MM.1S (cell line): ENCODE measurements around the gene PLAGL1.

Experiments
- DNase-seq: peaks from one replicate; pipeline ENCODE4 v3.0.0-alpha.2; 2015
- H2AFZ ChIP-seq: fragments of 300-600 bp; sonication (generic); 2 replicates; pipeline ENCODE4 v1.6.0; 2016; ENCODE audit warnings: antibody characterized with exemption, low read length
- H3F3A ChIP-seq: fragments of 300-600 bp; sonication (generic); 2 replicates; pipeline ENCODE4 v1.6.1; 2016; ENCODE audit warnings: mild to moderate bottlenecking, antibody characterized with exemption, low read length, moderate library complexity, mixed read lengths; ENCODE audit not compliant: insufficient read depth
- H3K27ac ChIP-seq: fragments of 300-600 bp; sonication (generic); 2 replicates; pipeline ENCODE4 v1.5.1; 2016; ENCODE audit warnings: mild to moderate bottlenecking, low read length
- H3K27me3 ChIP-seq: fragments of 300-600 bp; sonication (generic); replicated peaks from 2 replicates; pipeline ENCODE4 v1.6.0; 2016; ENCODE audit warnings: low read length; ENCODE audit not compliant: insufficient read depth
- H3K36me3 ChIP-seq: fragments of 300-600 bp; sonication (generic); replicated peaks from 2 replicates; pipeline ENCODE4 v1.6.1; 2016; ENCODE audit warnings: mild to moderate bottlenecking, low read length, mixed read lengths; ENCODE audit not compliant: insufficient read depth
- H3K4me1 ChIP-seq: fragments of 300-600 bp; sonication (generic); 2 replicates; pipeline ENCODE4 v1.6.1; 2016; ENCODE audit warnings: low read length, mixed read lengths
- H3K4me2 ChIP-seq: fragments of 300-600 bp; sonication (generic); 2 replicates; pipeline ENCODE4 v1.6.0; 2016; ENCODE audit warnings: low read depth, low read length
- H3K4me3 ChIP-seq: fragments of 300-600 bp; sonication (generic); 2 replicates; pipeline ENCODE4 v1.5.1; 2016; ENCODE audit warnings: low read length, mixed read lengths
- H3K79me2 ChIP-seq: fragments of 300-600 bp; sonication (generic); 2 replicates; pipeline ENCODE4 v1.6.1; 2016; ENCODE audit warnings: mixed run types, low read length, mixed read lengths
- H3K9ac ChIP-seq: fragments of 300-600 bp; sonication (generic); 2 replicates; pipeline ENCODE4 v1.6.1; 2016; ENCODE audit warnings: low read length, mixed read lengths
- H3K9me2 ChIP-seq: fragments of 300-600 bp; sonication (generic); replicated peaks from 2 replicates; pipeline ENCODE4 v1.6.1; 2016; ENCODE audit warnings: mild to moderate bottlenecking, low read length, mixed read lengths; ENCODE audit not compliant: insufficient read depth
- H3K9me3 ChIP-seq: fragments of 300-600 bp; sonication (generic); replicated peaks from 2 replicates; pipeline ENCODE4 v1.6.1; 2016; ENCODE audit warnings: mild to moderate bottlenecking, low read length, mixed read lengths; ENCODE audit not compliant: insufficient read depth
- H4K20me1 ChIP-seq: fragments of 300-600 bp; sonication (generic); 2 replicates; pipeline ENCODE4 v1.6.1; 2016; ENCODE audit warnings: mild to moderate bottlenecking, low read length, moderate library complexity, mixed read lengths; ENCODE audit not compliant: insufficient read depth
- CTCF ChIP-seq: fragments of 300-600 bp; sonication (generic); IDR thresholded peaks from 2 replicates; pipeline ENCODE4 v1.5.1; 2016; ENCODE audit warnings: antibody characterized with exemption, low read length, mixed read lengths
- EZH2 ChIP-seq: fragments of 300-600 bp; sonication (generic); optimal IDR thresholded peaks from 2 replicates; pipeline ENCODE3; 2017; ENCODE audit warnings: low read depth, mild to moderate bottlenecking, antibody characterized with exemption, low read length, mixed read lengths
- EZH2phosphoT487 ChIP-seq: fragments of 300-600 bp; sonication (generic); IDR thresholded peaks from 2 replicates; pipeline ENCODE4 v1.6.1; 2018; ENCODE audit warnings: antibody characterized with exemption, low read length

PLAGL1 gene

GRCh38 chr6:143936778-143937667 lies 71.0 kb downstream of the PLAGL1 start:
- Histone ChIP-seq H3K4me1 (no peaks in the 10 kb centered on the region; the same call in 1 of the 2 replicates), H3K27me3 (no peaks in the 10 kb centered on the region), H4K20me1 (no peaks in the 10 kb centered on the region), H3K9ac (no peak overlapping the region), H3F3A (no peaks in the 10 kb centered on the region), H3K9me2 (no peaks in the 10 kb centered on the region), H3K4me3 (no peak overlapping the region), H3K9me3 (no peaks in the 10 kb centered on the region), H3K27ac (no peak overlapping the region), H3K36me3 (no peaks in the 10 kb centered on the region), H2AFZ (no peak overlapping the region), H3K79me2 (no peaks in the 10 kb centered on the region), H3K4me2 (no peak overlapping the region)
- TF ChIP-seq EZH2 (no peak), CTCF (no peak), EZH2phosphoT487 (no peak)
- no peak for DNase-seq

GRCh38 chr6:143936347-143936746 lies 71.7 kb downstream of the PLAGL1 start:
- H2AFZ ChIP-seq: no peak overlapping the region
- TF ChIP-seq CTCF: no peak
- no peak for TF ChIP-seq EZH2
- no peak for TF ChIP-seq EZH2phosphoT487
- no peaks in the 10 kb centered on the region for H4K20me1 ChIP-seq
- H3K27ac ChIP-seq: no peak overlapping the region
- no peak for DNase-seq
- H3K9me2 ChIP-seq: no peaks in the 10 kb centered on the region
- H3K9ac ChIP-seq: no peak overlapping the region
- no peak overlapping the region for H3K4me3 ChIP-seq
- no peaks in the 10 kb centered on the region; the same call in 1 of the 2 replicates for H3K4me1 ChIP-seq
- H3K4me2 ChIP-seq: no peak overlapping the region
- H3K9me3 ChIP-seq: no peaks in the 10 kb centered on the region
- H3F3A ChIP-seq: no peaks in the 10 kb centered on the region
- no peaks in the 10 kb centered on the region for H3K79me2 ChIP-seq
- no peaks in the 10 kb centered on the region for H3K27me3 ChIP-seq
- H3K36me3 ChIP-seq: no peaks in the 10 kb centered on the region

GRCh38 chr6:143934867-143935266 lies 73.2 kb downstream of the PLAGL1 start:
- H3K4me3 ChIP-seq: no peak overlapping the region
- no peaks in the 10 kb centered on the region for H3F3A ChIP-seq
- no peak overlapping the region for H3K9ac ChIP-seq
- no peak overlapping the region for H3K27ac ChIP-seq
- H4K20me1 ChIP-seq: no peaks in the 10 kb centered on the region
- TF ChIP-seq CTCF (no peak), EZH2 (no peak), EZH2phosphoT487 (no peak)
- H3K9me2 ChIP-seq: no peaks in the 10 kb centered on the region
- DNase-seq: no peak
- no peak overlapping the region for H2AFZ ChIP-seq
- H3K36me3 ChIP-seq: no peaks in the 10 kb centered on the region
- no peak overlapping the region for H3K4me2 ChIP-seq
- no peaks in the 10 kb centered on the region for H3K9me3 ChIP-seq
- no peaks in the 10 kb centered on the region; the same call in 1 of the 2 replicates for H3K4me1 ChIP-seq
- no peaks in the 10 kb centered on the region for H3K79me2 ChIP-seq
- H3K27me3 ChIP-seq: no peaks in the 10 kb centered on the region
